GM21529 (cell line): ENCODE data around the gene RAB33A.
"Not testable (repeated sequence)": the region's sequence is repeated elsewhere in the genome, so short reads cannot be mapped to it uniquely, and the experiment has no call there.

Experiments used
- ATAC-seq: cut with Tn5 transposase; IDR thresholded peaks from one replicate; pipeline ENCODE4 v1.9.1; 2021; ENCODE audit not compliant: unreplicated experiment

RAB33A gene

DNA sequence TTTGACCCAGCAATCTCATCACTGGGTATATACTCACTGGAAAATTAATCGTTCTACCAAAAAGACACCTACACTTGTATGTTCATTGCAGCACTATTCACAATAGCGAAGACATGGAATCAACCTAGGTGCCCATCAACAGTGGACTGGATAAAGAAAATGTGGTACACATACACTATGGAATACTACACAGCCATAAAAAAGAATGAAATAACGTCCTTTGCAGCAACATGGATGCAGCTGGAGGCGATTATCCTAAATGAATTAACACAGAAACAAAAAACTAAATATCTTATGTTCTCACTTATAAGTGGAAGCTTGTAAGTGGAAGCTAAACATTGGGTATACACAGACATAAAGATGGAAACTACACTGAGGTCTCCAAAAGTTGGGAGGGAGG is 59.4 kb downstream of the RAB33A start:
- not testable (repeated sequence) for ATAC-seq
